NCI-H524 treated with DMSO at 0.1 percent for 48 hours (cell line): ENCODE measurements around the gene MXRA8.

Experiments
- DNase-seq: peaks from one replicate; lab custom pipeline; 2025; lab: John Stamatoyannopoulos, UW

Gene MXRA8

DNA sequence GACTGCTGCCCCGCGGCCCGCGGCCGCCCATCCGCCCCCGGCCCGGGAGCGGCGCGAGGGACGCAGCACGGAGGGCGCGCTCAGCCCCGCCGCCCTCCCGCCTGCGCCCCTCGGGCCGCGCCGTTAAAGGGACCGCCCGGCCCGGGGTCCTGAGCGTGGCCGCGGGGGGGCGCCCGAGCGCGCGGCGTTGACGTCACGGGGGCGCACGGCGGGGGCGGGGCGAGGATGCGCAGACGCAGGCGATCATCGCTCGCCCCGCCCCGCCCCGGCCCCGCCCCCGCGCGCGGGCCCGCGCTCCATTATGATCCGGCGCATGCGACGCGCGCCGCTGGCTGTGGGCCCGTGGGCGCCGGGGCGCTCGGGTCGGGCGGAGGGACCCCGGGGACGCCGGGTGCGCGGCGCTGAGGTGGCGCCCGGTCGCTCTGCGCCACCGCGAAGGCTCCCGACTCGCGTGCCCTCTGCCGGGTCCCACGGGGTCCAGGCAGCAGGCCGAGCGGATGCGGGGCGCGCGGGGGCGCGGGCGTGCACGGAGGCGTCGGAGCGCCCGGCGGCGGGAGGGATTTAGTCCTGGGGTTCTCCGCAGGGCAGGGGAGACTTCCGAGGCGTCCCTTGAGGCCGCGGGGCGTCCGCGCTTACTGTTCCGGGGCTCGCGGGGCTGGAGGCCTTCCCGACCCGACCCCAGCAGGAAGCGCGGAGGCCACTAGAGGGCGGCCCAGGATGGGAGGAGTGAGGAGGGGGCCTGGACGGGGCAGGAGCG, 8.9 kb downstream of the MXRA8 start, which contains the start of gene DVL1:
DVL1 (minus strand) TSS at position 163 of the 757 bp plus-strand sequence. CDS start 353 bp downstream, outside the sequence.
- no peak for DNase-seq

- DNase-seq = no peak
Observed at GRCh38 chr1:1348420-1349255, 9.7 kb downstream of the MXRA8 start.

DNA sequence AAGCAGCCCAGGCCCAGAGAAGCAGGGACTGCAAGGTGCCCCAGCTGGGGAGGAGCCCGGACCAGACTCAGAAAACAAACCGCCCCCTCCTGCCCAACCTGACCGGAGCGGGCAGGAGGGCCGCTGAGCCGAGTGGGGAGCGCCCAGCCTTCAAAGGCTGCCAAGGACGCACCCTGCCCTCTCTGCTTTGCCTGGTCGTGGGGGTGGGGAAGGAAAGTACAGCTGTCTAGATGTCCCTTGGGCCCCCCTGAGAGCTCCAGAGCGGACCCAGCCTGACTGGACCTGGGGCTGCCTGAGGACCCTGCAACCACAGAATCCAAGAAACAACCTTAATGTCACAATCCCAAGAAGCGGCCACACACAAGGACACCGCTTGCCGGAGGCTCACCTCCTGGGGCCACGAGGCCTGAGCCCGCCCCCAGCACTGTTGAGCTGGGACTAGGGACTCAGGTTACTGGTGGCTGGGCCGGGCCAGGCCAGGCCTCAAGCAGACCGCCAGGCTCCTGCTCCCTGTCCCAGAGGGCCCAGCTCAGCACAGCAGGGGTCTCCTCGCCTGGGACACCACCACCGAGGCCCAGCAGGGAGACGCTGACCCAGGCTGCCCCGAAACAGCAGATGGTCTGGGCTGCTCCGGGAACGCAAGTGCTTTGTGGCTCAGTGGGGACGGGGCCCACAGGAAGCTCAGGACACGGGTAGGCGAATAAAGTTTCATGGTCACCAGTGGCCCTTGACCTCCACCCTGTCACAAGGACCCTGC, 10.5 kb downstream of the MXRA8 start:
- no peak for DNase-seq

- no peak for DNase-seq
Observed at GRCh38 chr1:1347026-1347595, 11.2 kb downstream of the MXRA8 start.

GRCh38 chr1:1346501-1346890, 11.9 kb downstream of the MXRA8 start:
- DNase-seq = no peak

DNA sequence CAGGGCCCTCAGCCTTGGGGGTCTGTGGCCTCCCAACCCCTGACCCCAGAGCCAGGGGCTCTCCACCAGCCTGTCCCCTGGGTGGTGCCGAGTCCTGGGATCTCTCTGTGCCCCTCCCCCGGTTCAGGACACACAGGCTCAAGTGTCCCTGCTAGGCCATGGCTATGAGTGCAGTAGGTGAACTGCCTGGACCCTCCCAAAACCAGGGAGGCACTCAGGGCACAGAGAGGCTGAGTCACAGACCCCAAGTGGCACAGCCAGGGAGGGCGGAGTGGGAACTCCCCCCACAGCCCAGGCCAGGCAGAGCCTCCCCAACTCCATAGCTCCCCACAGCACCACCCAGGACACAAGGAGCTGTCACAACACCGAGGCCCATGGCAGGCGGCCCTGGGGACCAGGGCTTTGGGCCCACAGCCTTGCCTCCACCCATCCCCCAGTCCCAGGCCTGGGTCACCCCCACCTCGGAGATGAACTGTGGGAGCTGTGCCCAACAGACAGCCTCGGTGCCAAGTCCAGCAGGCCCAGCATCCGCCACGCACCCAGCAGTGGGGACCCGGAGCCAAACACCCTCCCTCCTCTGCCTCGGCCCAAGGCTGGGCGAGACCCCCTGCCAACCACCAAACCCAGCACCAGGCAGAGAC, 12.4 kb downstream of the MXRA8 start:
- DNase-seq = no peak

- no peak for DNase-seq
Observed at GRCh38 chr1:1345384-1345783, 13.0 kb downstream of the MXRA8 start.

GRCh38 chr1:1344655-1345361, 13.5 kb downstream of the MXRA8 start:
- DNase-seq = no peak

DNA sequence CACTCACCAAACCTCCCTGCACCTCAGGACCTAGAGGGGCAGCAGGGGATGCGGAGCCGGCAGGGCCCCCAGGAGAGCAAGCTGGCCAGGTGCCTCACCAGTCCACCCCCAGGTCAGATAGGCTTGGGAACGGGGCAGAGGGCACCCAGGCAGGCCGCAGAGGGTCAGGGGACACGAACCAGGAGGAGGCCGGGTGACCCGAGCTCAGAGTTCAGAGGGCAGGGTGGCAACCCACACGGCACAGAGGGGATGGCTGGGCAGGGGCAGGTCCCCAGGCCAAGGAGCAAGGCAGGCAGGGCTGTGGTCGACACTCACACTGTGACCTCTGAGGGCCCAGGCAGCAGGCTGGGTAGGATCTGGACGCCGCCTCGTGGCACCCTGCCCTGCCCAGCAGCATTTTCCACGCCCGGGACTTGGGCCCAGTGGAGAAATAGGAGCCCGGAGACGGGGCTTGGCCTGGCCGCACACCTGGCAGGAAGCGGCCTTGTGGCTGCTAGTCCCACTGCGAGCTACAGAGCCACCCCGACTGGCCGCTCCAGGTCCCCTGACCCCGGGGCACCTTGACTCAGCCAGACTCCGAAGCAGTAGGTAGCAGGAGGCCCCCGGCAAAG, 14.4 kb downstream of the MXRA8 start:
- DNase-seq = no peak

- DNase-seq = no peak
Observed at GRCh38 chr1:1342584-1343115, 15.7 kb downstream of the MXRA8 start.

DNA sequence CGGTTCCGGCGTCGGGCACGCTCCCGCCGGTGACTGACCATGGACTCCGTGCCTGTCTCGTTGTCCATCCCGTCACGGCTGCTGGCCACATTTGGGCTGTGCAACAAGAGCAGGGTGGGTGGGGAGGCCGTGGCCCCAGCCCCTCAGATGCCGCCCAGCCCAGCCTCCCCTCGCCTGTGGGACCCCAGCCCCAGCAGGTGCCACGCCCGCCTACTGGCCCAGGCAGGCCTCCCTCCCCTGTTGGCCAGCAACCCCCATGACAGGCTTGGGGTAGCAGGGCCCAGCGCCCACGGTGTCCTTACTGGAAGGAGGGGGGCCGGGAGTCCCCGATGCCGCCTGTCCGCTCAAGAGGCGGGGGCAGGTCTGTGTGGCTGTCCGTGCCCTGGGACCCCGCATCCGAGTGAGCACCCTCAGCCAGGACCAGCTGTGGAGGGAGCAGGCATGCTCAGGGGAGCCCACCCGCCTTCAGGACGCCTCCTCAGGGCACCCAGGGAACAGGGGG, 16.2 kb downstream of the MXRA8 start:
- no peak for DNase-seq

GRCh38 chr1:1341549-1342021, 16.8 kb downstream of the MXRA8 start:
- DNase-seq = no peak

GRCh38 chr1:1340791-1341548, 17.4 kb downstream of the MXRA8 start:
- DNase-seq = no peak

GRCh38 chr1:1340185-1340584, 18.2 kb downstream of the MXRA8 start:
- no peak for DNase-seq

DNA sequence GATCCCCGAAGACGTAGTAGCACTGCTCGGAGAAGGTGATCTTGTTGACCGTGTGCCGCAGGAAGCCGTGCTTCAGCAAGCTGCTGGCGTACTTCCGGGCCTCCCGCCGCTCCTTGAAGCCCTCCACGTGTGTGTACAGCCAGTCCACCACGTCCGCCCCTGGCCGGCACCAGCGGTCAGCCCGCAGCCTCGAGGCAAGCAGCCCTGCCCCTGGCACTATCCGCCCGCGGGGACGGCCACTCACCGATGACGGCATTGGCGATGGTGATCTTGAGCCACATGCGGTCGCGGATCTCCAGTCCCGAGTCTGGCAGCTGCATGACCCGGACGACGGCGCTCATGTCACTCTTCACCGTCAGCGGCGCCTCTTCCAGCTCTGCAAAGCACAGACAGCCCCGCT, 20.1 kb downstream of the MXRA8 start:
- no peak for DNase-seq

DNA sequence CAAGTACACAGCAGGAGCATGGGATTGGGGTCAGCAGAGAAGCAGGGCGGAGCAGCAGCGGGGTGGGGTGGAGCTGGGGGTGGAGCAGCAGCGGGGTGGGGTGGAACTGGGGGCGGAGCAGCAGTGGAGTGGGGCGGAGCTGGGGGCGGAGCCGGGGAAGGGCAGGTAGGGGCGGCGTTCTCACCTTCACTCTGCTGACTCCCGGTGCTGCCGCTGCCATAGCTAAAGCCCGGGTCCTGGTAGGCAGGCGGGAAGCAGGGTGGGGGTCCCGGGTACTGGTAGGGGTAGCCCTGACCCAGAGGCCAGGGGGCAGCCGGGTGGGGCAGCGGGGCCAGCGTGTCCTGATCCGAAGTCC, 20.6 kb downstream of the MXRA8 start:
- no peak for DNase-seq

DNA sequence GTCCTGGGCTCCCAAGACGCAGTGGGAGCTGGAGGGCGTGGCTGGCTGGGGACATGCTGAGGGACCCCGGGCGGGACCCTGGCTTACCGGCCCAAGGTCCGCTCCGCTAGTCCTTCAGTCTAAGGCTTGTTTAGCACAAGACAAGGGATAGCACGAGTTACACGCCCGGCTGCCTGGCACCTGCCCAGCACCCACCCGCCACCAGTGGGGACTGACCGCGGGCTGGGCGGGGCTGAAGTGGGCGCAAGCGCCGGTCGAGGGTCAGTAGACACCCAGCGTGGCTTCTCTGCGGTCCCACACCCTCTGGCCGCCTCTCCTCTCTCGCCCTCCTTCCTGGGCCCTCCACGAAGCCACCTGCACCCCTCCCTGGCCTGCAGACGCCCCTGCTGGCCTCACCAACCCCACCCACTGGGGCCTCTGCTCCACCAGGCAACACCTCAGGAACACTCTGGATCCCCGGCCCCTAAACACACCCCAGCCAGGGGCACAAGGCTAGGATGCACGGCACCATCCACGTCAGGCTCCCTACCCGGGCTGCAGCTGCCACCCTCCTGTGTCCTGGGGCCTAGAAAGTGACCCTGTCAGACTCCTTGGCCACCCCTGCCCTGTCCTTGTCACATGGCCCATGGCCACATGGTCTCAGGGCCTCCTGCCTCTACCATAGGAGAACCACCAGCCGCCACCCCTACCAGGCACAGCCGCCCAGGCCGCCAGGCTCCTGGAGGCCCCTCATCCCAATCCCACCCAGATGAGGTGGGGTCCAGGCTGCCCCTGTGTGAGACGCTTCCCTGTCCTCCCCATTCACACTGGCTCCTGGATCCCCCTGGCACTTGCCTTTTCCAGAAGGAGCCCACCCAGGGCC, 21.2 kb downstream of the MXRA8 start:
- DNase-seq = no peak

GRCh38 chr1:1336446-1336845, 21.9 kb downstream of the MXRA8 start:
- DNase-seq = no peak
